Naive B cell (primary cell): ENCODE measurements around the gene SLC12A7. TPM values are rescaled to one million over a fixed set of nuclear protein-coding genes. Genes with fewer than 3 reads are reported as not detected.
"Not testable (repeated sequence)": the region's sequence is repeated elsewhere in the genome, so short reads cannot be mapped to it uniquely, and the experiment has no call there.

ENCODE experiments used
- ATAC-seq, 2 donors: fragments of 150-1000 bp; cut with Tn5 transposase; 2 replicates each; pipeline ENCODE4 v1.10.0; 2021; ENCODE audit warnings: low read depth in 2 of 2, mild to moderate bottlenecking in 2 of 2, moderate library complexity in 2 of 2
- DNase-seq: peaks from one replicate; pipeline ENCODE4 v3.0.0; 2022
- H3K27ac Mint-ChIP-seq, 6 donors: one replicate each; pipeline ENCODE4 v1.8.0; 2020 to 2022; ENCODE audit warnings: mild to moderate bottlenecking in 6 of 6, mixed read lengths in 6 of 6, moderate library complexity in 5 of 6, inconsistent platforms in 2 of 6
- H3K27me3 Mint-ChIP-seq, 3 donors: one replicate each; pipeline ENCODE4 v1.8.0; 2021 to 2022; ENCODE audit warnings: mixed read lengths in 3 of 3, mild to moderate bottlenecking in 1 of 3
- H3K36me3 Mint-ChIP-seq, 2 donors: one replicate each; pipeline ENCODE4 v1.8.0; 2020 to 2022; ENCODE audit warnings: mixed read lengths in 2 of 2, inconsistent platforms in 1 of 2, mild to moderate bottlenecking in 1 of 2
- H3K4me1 Mint-ChIP-seq, 3 donors: one replicate each; pipeline ENCODE4 v1.8.0; 2020 to 2022; ENCODE audit warnings: mixed read lengths in 3 of 3, inconsistent platforms in 1 of 3, mild to moderate bottlenecking in 1 of 3, moderate library complexity in 1 of 3
- H3K4me3 Mint-ChIP-seq, 8 donors: one replicate each; pipeline ENCODE4 v1.8.0; 2020 to 2022; ENCODE audit warnings: mild to moderate bottlenecking in 8 of 8, mixed read lengths in 8 of 8, moderate library complexity in 8 of 8, inconsistent platforms in 2 of 8
- H3K9me3 Mint-ChIP-seq, 7 donors: one replicate each; pipeline ENCODE4 v1.8.0; 2020 to 2022; ENCODE audit warnings: mixed read lengths in 7 of 7, mild to moderate bottlenecking in 5 of 7, inconsistent platforms in 2 of 7, moderate library complexity in 1 of 7
- polyA plus RNA-seq, 6 donors: library from polyadenylated mRNA; unstranded; fragments of 300-500 nt; fragmentation: Illumina TruSeq; gene quantifications; one replicate each; pipeline ENCODE4 v1.2.3, GENCODE V29; 2021; ENCODE audit warnings: low read depth in 6 of 6

Gene SLC12A7
- polyA plus RNA-seq, 6 donors from 2014 or later: 1.9 to 15.6 (median 5.8) TPM

- no peak for ATAC-seq
- Mint-ChIP-seq H3K27me3 (peaks cover 34 to 60% (median 37%) of the 10 kb centered on the region in 3 donors), H3K4me3 (peak overlapping the region in 7 of 8 donors; percentile 11 to 84 (median 30)), H3K27ac (no peak overlapping the region), H3K36me3 (peaks cover 0 to 8% of the 10 kb centered on the region in 2 donors), H3K9me3 (no peaks in the 10 kb centered on the region), H3K4me1 (peaks cover 16 to 29% (median 22%) of the 10 kb centered on the region in 3 donors)
- DNase-seq: no peak
Measured at GRCh38 chr5:1005249-1005851, 106.5 kb downstream of the SLC12A7 start.

- peak; percentile 55 to 61 for ATAC-seq
- peaks cover 0 to 8% of the 10 kb centered on the region in 2 donors for H3K36me3 Mint-ChIP-seq
- H3K4me3 Mint-ChIP-seq: peak overlapping the region; percentile 30 to 84 (median 72)
- DNase-seq: peak; percentile 21
- H3K9me3 Mint-ChIP-seq: no peaks in the 10 kb centered on the region
- H3K4me1 Mint-ChIP-seq: peaks cover 16 to 25% (median 20%) of the 10 kb centered on the region in 3 donors
- H3K27me3 Mint-ChIP-seq: peaks cover 28 to 54% (median 30%) of the 10 kb centered on the region in 3 donors
- H3K27ac Mint-ChIP-seq: peak overlapping the region in 1 of 6 donors; percentile 60
Measured at GRCh38 chr5:1004461-1005248, 107.2 kb downstream of the SLC12A7 start.

- Mint-ChIP-seq H3K9me3 (no peaks in the 10 kb centered on the region), H3K36me3 (peaks cover 0 to 8% of the 10 kb centered on the region in 2 donors), H3K27ac (no peak overlapping the region), H3K27me3 (peaks cover 28 to 57% (median 29%) of the 10 kb centered on the region in 3 donors), H3K4me3 (peak overlapping the region; percentile 47 to 83 (median 72)), H3K4me1 (peaks cover 16 to 24% (median 19%) of the 10 kb centered on the region in 3 donors)
- ATAC-seq (no peak), DNase-seq (no peak)
Measured at GRCh38 chr5:1003296-1003937, 108.4 kb downstream of the SLC12A7 start.

GRCh38 chr5:1002836-1003235, 109.0 kb downstream of the SLC12A7 start:
- peaks cover 12 to 21% (median 16%) of the 10 kb centered on the region in 3 donors for H3K4me1 Mint-ChIP-seq
- no peak overlapping the region for H3K27ac Mint-ChIP-seq
- H3K27me3 Mint-ChIP-seq: peaks cover 25 to 53% (median 29%) of the 10 kb centered on the region in 3 donors
- no peak overlapping the region for H3K4me3 Mint-ChIP-seq
- ATAC-seq (no peak), DNase-seq (no peak)
- no peaks in the 10 kb centered on the region for H3K9me3 Mint-ChIP-seq
- peaks cover 0 to 4% of the 10 kb centered on the region in 2 donors for H3K36me3 Mint-ChIP-seq

- Mint-ChIP-seq H3K4me1 (peaks cover 10 to 16% (median 15%) of the 10 kb centered on the region in 3 donors), H3K27me3 (peaks cover 22 to 46% (median 26%) of the 10 kb centered on the region in 3 donors), H3K4me3 (peak overlapping the region in 2 of 8 donors; percentile 28 to 32), H3K27ac (no peak overlapping the region), H3K36me3 (no peaks in the 10 kb centered on the region), H3K9me3 (no peaks in the 10 kb centered on the region)
- ATAC-seq: no peak
- DNase-seq: no peak
Measured at GRCh38 chr5:1002271-1002546, 109.7 kb downstream of the SLC12A7 start.

GRCh38 chr5:1001406-1002270, 110.2 kb downstream of the SLC12A7 start:
- no peaks in the 10 kb centered on the region for H3K36me3 Mint-ChIP-seq
- DNase-seq: no peak
- H3K27ac Mint-ChIP-seq: no peak overlapping the region
- H3K4me3 Mint-ChIP-seq: peak overlapping the region in 3 of 8 donors; percentile 20 to 54 (median 28)
- peaks cover 17 to 41% (median 21%) of the 10 kb centered on the region in 3 donors for H3K27me3 Mint-ChIP-seq
- H3K9me3 Mint-ChIP-seq: no peaks in the 10 kb centered on the region
- ATAC-seq: no peak
- H3K4me1 Mint-ChIP-seq: peaks cover 11 to 14% (median 12%) of the 10 kb centered on the region in 3 donors

- ATAC-seq, H3K36me3 Mint-ChIP-seq, H3K27ac Mint-ChIP-seq, H3K9me3 Mint-ChIP-seq, DNase-seq, H3K4me1 Mint-ChIP-seq: not testable (repeated sequence)
- Mint-ChIP-seq H3K27me3 (peaks cover 10 to 33% (median 12%) of the 10 kb centered on the region in 3 donors), H3K4me3 (peak overlapping the region in 1 of 8 donors; percentile 59)
Measured at GRCh38 chr5:1000831-1001230, 111.0 kb downstream of the SLC12A7 start.

Other genes with a start within 250 kb of the SLC12A7 start
- 10 to 100 TPM in 4 of 6 donors, 1 to 10 TPM in 2; 5.6 to 16.2 (median 12.5) TPM for gene BRD9, start 219.3 kb downstream of the SLC12A7 start, polyA plus RNA-seq
- 1 to 10 TPM in 5 of 6 donors, not detected in 1; 1.2 to 3.1 (median 1.8) TPM for gene TRIP13, start 219.2 kb downstream of the SLC12A7 start, polyA plus RNA-seq
- under 1 TPM in 1 of 6 donors, not detected in 5; 0.29 TPM for gene NKD2, start 103.3 kb downstream of the SLC12A7 start, polyA plus RNA-seq
- gene SLC6A19, start 89.5 kb upstream of the SLC12A7 start, polyA plus RNA-seq: not detected
- gene SLC6A18, start 113.3 kb upstream of the SLC12A7 start, polyA plus RNA-seq: not detected
- not detected for gene TERT, start 183.0 kb upstream of the SLC12A7 start, polyA plus RNA-seq
- gene CLPTM1L, start 233.0 kb upstream of the SLC12A7 start, polyA plus RNA-seq: 10 to 100 TPM; 24.5 to 65.2 (median 41.4) TPM